ENCODE results near the gene NFU1. TPM values are rescaled to one million over a fixed set of nuclear protein-coding genes. Genes with fewer than 3 reads are reported as not detected.

NFU1 gene
- total RNA-seq, 3 donors from 2014 or later, result 38.9 to 60.6 (median 47.2) TPM

GRCh38 chr2:69353360-69353759 lies 83.9 kb downstream of the NFU1 start:
- Histone ChIP-seq H3K9me3 (no peaks in the 10 kb centered on the region), H3K36me3 (ENCODE audit: low read depth) (peaks cover 20% of the 10 kb centered on the region), H3K4me3 (no peak overlapping the region), H3K4me1 (ENCODE audit: low read depth) (no peaks in the 10 kb centered on the region)
- intact Hi-C loops (cut with DNase I, micrococcal nuclease), result no loop called here
- no peak for TF ChIP-seq CTCF (IDR thresholded peaks at IDR 0.05)
- ATAC-seq (no peak), DNase-seq (no peak)

GRCh38 chr2:69348781-69349180 lies 88.5 kb downstream of the NFU1 start:
- Histone ChIP-seq H3K36me3 (ENCODE audit: low read depth) (no peaks in the 10 kb centered on the region), H3K9me3 (no peaks in the 10 kb centered on the region), H3K4me3 (no peak overlapping the region), H3K4me1 (ENCODE audit: low read depth) (no peaks in the 10 kb centered on the region)
- TF ChIP-seq CTCF (IDR thresholded peaks at IDR 0.05), result no peak
- DNase-seq (no peak), ATAC-seq (no peak)
- intact Hi-C loops (cut with DNase I, micrococcal nuclease), result no loop called here

Other genes with a start within 250 kb of the NFU1 start
- gene GFPT1, start 50.2 kb downstream of the NFU1 start, total RNA-seq, result 100 to 1,000 TPM in 2 of 3 donors, 10 to 100 TPM in 1; 79.3 to 196 (median 180) TPM
- 10 to 100 TPM; 62.4 to 68.4 (median 66.2) TPM for gene AAK1, start 206.3 kb upstream of the NFU1 start, total RNA-seq

Measured in mucosa of descending colon (tissue), 3 donors.